Measurements from ENCODE around the gene BCL2L2.

Gene BCL2L2

DNA sequence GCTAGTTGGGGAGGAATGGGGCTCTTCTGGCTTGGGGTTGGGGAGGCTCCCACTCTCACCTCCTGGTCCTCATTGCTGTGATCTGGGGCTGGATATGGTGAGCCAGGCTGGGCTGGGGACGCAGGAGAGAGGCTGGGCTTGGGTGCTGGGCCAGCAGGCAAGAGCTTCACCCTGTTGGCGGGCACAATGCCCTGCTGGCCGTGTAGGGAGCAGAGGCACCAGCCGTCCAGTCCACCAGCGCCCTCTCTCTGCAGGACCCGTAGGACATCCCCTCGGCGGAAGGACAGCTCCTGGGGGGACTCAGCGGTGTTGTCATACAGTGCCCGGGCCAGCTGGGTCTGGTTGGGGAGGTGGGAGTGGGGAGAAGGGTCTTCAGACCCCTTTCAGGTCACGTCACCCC lies 53.9 kb downstream of the BCL2L2 start:
- H3K27ac ChIP-seq = no peak overlapping the region
- no peak for TF ChIP-seq ZFX (IDR thresholded peaks at IDR 0.05)
- TF ChIP-seq, protein P1, sequence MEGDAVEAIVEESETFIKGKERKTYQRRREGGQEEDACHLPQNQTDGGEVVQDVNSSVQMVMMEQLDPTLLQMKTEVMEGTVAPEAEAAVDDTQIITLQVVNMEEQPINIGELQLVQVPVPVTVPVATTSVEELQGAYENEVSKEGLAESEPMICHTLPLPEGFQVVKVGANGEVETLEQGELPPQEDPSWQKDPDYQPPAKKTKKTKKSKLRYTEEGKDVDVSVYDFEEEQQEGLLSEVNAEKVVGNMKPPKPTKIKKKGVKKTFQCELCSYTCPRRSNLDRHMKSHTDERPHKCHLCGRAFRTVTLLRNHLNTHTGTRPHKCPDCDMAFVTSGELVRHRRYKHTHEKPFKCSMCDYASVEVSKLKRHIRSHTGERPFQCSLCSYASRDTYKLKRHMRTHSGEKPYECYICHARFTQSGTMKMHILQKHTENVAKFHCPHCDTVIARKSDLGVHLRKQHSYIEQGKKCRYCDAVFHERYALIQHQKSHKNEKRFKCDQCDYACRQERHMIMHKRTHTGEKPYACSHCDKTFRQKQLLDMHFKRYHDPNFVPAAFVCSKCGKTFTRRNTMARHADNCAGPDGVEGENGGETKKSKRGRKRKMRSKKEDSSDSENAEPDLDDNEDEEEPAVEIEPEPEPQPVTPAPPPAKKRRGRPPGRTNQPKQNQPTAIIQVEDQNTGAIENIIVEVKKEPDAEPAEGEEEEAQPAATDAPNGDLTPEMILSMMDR (conservative IDR thresholded peaks at IDR 0.05) = no peak

GRCh38 chr14:23361320-23361719 lies 54.7 kb downstream of the BCL2L2 start:
- no peak for TF ChIP-seq ZFX (IDR thresholded peaks at IDR 0.05)
- TF ChIP-seq, protein P1 (conservative IDR thresholded peaks at IDR 0.05) = no peak
- H3K27ac ChIP-seq = no peak overlapping the region

Data from C4-2B (cell line).